ENCODE measurements around the gene TGFB2. TPM values are rescaled to one million over a fixed set of nuclear protein-coding genes. Genes with fewer than 3 reads are reported as not detected.

Gene TGFB2
- total and polyA plus RNA-seq, 2 donors (not counting 3 experiments of a cell fraction or from before 2014, with no cell fraction given), result 21.2 to 43.5 TPM

DNA sequence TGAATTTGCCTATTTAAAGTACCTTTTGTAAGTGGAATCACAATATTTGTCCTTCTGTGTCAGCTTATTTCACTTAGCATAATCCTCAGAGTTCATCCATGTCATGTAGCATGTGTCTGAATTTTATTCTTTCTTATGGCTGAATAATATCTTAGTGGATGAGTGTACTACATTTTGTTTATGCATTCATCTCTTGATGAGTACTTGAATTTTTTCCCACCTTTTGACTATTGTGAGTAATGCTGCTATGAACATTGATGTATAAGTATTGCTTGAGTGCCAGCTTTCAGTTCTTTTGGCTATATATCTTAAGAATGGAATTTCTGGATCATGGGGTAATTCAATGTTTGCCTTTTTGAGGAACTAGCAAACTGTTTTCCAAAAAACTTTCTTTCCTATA, 84.2 kb downstream of the TGFB2 start:
- TF ChIP-seq POLR2A (IDR thresholded peaks at IDR 0.05; ENCODE audit: low read depth, low read length) (no peak), MYC (IDR thresholded peaks at IDR 0.05; ENCODE audit: low read depth, low read length) (no peak), JUN (IDR thresholded peaks at IDR 0.05; ENCODE audit: borderline replicate concordance, insufficient read depth, insufficient read length, low read depth) (no peak), EZH2 (IDR thresholded peaks at IDR 0.05; ENCODE audit: borderline replicate concordance, low read depth, low read length, severe bottlenecking) (no peak), GATA2 (IDR thresholded peaks at IDR 0.05; ENCODE audit: insufficient read depth, insufficient read length, low read depth, low read length) (no peak), POLR2AphosphoS5 (IDR thresholded peaks at IDR 0.05; ENCODE audit: insufficient read depth, low read depth, low read length) (no peak), FOS (IDR thresholded peaks at IDR 0.05; ENCODE audit: borderline replicate concordance, insufficient read depth, low read length) (no peak)
- TF ChIP-seq, protein P1, sequence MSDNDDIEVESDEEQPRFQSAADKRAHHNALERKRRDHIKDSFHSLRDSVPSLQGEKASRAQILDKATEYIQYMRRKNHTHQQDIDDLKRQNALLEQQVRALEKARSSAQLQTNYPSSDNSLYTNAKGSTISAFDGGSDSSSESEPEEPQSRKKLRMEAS (IDR thresholded peaks at IDR 0.05; ENCODE audit: insufficient read depth, insufficient read length), result no peak
- TF ChIP-seq, protein P2, sequence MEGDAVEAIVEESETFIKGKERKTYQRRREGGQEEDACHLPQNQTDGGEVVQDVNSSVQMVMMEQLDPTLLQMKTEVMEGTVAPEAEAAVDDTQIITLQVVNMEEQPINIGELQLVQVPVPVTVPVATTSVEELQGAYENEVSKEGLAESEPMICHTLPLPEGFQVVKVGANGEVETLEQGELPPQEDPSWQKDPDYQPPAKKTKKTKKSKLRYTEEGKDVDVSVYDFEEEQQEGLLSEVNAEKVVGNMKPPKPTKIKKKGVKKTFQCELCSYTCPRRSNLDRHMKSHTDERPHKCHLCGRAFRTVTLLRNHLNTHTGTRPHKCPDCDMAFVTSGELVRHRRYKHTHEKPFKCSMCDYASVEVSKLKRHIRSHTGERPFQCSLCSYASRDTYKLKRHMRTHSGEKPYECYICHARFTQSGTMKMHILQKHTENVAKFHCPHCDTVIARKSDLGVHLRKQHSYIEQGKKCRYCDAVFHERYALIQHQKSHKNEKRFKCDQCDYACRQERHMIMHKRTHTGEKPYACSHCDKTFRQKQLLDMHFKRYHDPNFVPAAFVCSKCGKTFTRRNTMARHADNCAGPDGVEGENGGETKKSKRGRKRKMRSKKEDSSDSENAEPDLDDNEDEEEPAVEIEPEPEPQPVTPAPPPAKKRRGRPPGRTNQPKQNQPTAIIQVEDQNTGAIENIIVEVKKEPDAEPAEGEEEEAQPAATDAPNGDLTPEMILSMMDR (IDR thresholded peaks at IDR 0.05; ENCODE audit: extremely low read depth in 1 of 2, insufficient read depth in 1 of 2, low read depth in 1 of 2, low read length in 2 of 2), result no peak
- Histone ChIP-seq H3K36me3 (ENCODE audit: control insufficient read depth in 2 of 2, extremely low read depth in 1 of 2, insufficient read depth in 2 of 2, low read length in 2 of 2) (no peaks in the 10 kb centered on the region), H3K4me1 (ENCODE audit: control insufficient read depth, extremely low read depth, insufficient read depth, low read length) (peaks cover 9% of the 10 kb centered on the region), H3K9ac (replicated peaks; ENCODE audit: extremely low read depth, insufficient read depth, low read length) (no peak overlapping the region), H4K20me1 (replicated peaks; ENCODE audit: control insufficient read depth, extremely low read depth, insufficient read depth, low read length) (no peaks in the 10 kb centered on the region), H3K79me2 (ENCODE audit: control insufficient read depth, insufficient read depth, low read length) (no peaks in the 10 kb centered on the region), H3K27me3 (ENCODE audit: control insufficient read depth in 2 of 2, insufficient read depth in 2 of 2, low read length in 2 of 2) (no peaks in the 10 kb centered on the region), H3K9me1 (replicated peaks; ENCODE audit: control insufficient read depth, extremely low read depth, insufficient read depth, low read length) (no peaks in the 10 kb centered on the region), H3K4me3 (replicated peaks in 1 of 3; ENCODE audit: insufficient read depth in 1 of 3, low read depth in 1 of 3, low read length in 3 of 3) (no peak overlapping the region), H3K9me3 (replicated peaks; ENCODE audit: control insufficient read depth, insufficient read depth, low read length) (no peaks in the 10 kb centered on the region), H3K27ac (ENCODE audit: insufficient read depth, low read depth, low read length) (no peak overlapping the region), H2AFZ (ENCODE audit: low read depth, low read length) (no peak overlapping the region), H3K4me2 (ENCODE audit: insufficient read depth, low read length) (no peak overlapping the region)
- ChIA-PET CTCF (interaction anchor here (1.3 kb wide), 1 partner anchor 638 kb away, joined by 4 read pairs; no protein-coding TSS in a partner anchor), POLR2A (no interaction called here)
- dilution Hi-C loops (cut with MboI; ENCODE audit: extremely low pct_ligation_motif_present, low sequenced_read_pairs) (no loop called here), intact Hi-C loops (cut with micrococcal nuclease) (no loop called here)
- no peak for FAIRE-seq
- no peak for DNase-seq (ENCODE audit: low read depth, low spot score)
- BruUV-seq (replicated peaks), result no TSS peak
